Sigmoid colon (tissue), 7 donors: ENCODE results near the gene SRF. TPM values are rescaled to one million over a fixed set of nuclear protein-coding genes. Genes with fewer than 3 reads are reported as not detected.

Source experiments
- DNase-seq: peaks from one replicate; pipeline ENCODE4 v3.0.0-alpha.2; 2019
- H3K27ac ChIP-seq, 4 donors: fragments of 200-600 bp; sonication (generic); one replicate each; pipeline ENCODE4 v1.5.1; 2016 to 2019; ENCODE audit warnings: mild to moderate bottlenecking in 1 of 4
- H3K27me3 ChIP-seq, 3 donors: fragments of 200-600 bp; sonication (generic); one replicate each; pipeline ENCODE4 v1.5.1; 2019; ENCODE audit warnings: mild to moderate bottlenecking in 1 of 3
- H3K36me3 ChIP-seq, 4 donors: fragments of 200-600 bp; sonication (generic); one replicate each; pipeline ENCODE4 v1.5.1; 2016 to 2019
- H3K4me1 ChIP-seq, 4 donors: fragments of 200-600 bp; sonication (generic); one replicate each; pipeline ENCODE4 v1.5.1; 2017 to 2019
- H3K4me3 ChIP-seq, 4 donors: fragments of 200-600 bp; sonication (generic); one replicate each; pipeline ENCODE4 v1.5.1; 2017 to 2019; ENCODE audit warnings: mild to moderate bottlenecking in 2 of 4, moderate library complexity in 1 of 4
- H3K9me3 ChIP-seq, 4 donors: fragments of 200-600 bp in 3 of 4; sonication (generic) in 3 of 4; one replicate each; pipeline versions ENCODE4 v1.5.1 to v1.6.1; 2013 to 2019
- CTCF ChIP-seq, 4 experiments: fragments of 450-650 bp in 3 of 4; fragments of 200-600 bp in 1 of 4; IDR thresholded peaks; one replicate each; pipeline ENCODE4 v1.5.1; 2016 to 2019; ENCODE audit warnings: antibody characterized with exemption in 4 of 4, mild to moderate bottlenecking in 3 of 4, moderate library complexity in 2 of 4
- EP300 ChIP-seq, 4 donors: sonication (generic); formaldehyde crosslinking; IDR thresholded peaks; one replicate each; pipeline ENCODE4 v1.6.1; 2017; ENCODE audit warnings: antibody characterized with exemption in 4 of 4
- POLR2A ChIP-seq, 2 donors: fragments of 450-650 bp; IDR thresholded peaks; one replicate each; pipeline ENCODE4 v1.6.1; 2016; ENCODE audit warnings: antibody characterized with exemption in 2 of 2, mild to moderate bottlenecking in 2 of 2, moderate library complexity in 2 of 2
- POLR2AphosphoS5 ChIP-seq, 4 donors: sonication (generic); formaldehyde crosslinking; IDR thresholded peaks; one replicate each; pipeline ENCODE4 v1.6.1; 2017; ENCODE audit warnings: antibody characterized with exemption in 4 of 4
- WGBS, 2 donors: extraction: QIAGEN DNeasy Blood & Tissue Kit; methylation state at CpG; one replicate each; pipeline ENCODE4 v1.1.7; 2013; 5-methylcytosine and 5-hydroxymethylcytosine counted together
- intact Hi-C: fragments of 100-400 bp; cut with DNase I; formaldehyde crosslinking; loops from one replicate; pipeline ENCODE4 v1.15.1; 2023
- polyA plus RNA-seq, 3 donors: library from polyadenylated mRNA; stranded (reverse); fragments of 200-250 nt; gene quantifications; one replicate each; pipeline ENCODE4 v1.2.3, GENCODE V29; 2013
- total RNA-seq, 4 donors: library from RNA; depleted of rRNA; stranded (reverse); fragments of >200 nt; gene quantifications; one replicate each; pipeline ENCODE4 v1.1.0, GENCODE V29; 2016
- donor health status: healthy with polysubstance abuse.
- donor health status: Bipolar disorder and iron deficiency.
- donor health status: healthy.

Gene SRF
- total and polyA plus RNA-seq, 7 donors: 12.6 to 96.9 (median 64.2) TPM

- TF ChIP-seq POLR2A (IDR thresholded peaks at IDR 0.05) (no peak), EP300 (IDR thresholded peaks at IDR 0.05) (no peak)
- peaks cover 0 to 53% (median 7%) of the 10 kb centered on the region in 4 donors for H3K36me3 ChIP-seq
- no peaks in the 10 kb centered on the region for H3K9me3 ChIP-seq
- peak; percentile 53 for DNase-seq
- intact Hi-C loops: no loop called here
- 88 to 91% methylated on average over 14 of the region's 14 CpGs for WGBS, 2 donors
- peaks cover 0 to 4% (median under 1%) of the 10 kb centered on the region in 4 donors for H3K4me1 ChIP-seq
- H3K27me3 ChIP-seq: no peaks in the 10 kb centered on the region
- H3K27ac ChIP-seq: no peak overlapping the region
- H3K4me3 ChIP-seq: no peak overlapping the region
These were observed 52.1 kb downstream of the SRF start for GRCh38 chr6:43223175-43223574.

GRCh38 chr6:43226192-43226851 is 55.3 kb downstream of the SRF start:
- peak; percentile 48 for DNase-seq
- H3K27me3 ChIP-seq: no peaks in the 10 kb centered on the region
- no peak overlapping the region for H3K4me3 ChIP-seq
- peaks cover 0 to 25% (median 7%) of the 10 kb centered on the region in 4 donors for H3K36me3 ChIP-seq
- intact Hi-C loops: loop anchor here (5.0 kb wide), 1 partner anchor 281 kb away; no protein-coding TSS in a partner anchor
- 90 to 92% methylated on average over 11 of the region's 11 CpGs for WGBS, 2 donors
- no peaks in the 10 kb centered on the region for H3K9me3 ChIP-seq
- H3K4me1 ChIP-seq: peaks cover 0 to 15% (median 11%) of the 10 kb centered on the region in 4 donors
- H3K27ac ChIP-seq: no peak overlapping the region
- no peak for TF ChIP-seq EP300 (IDR thresholded peaks at IDR 0.05)
- no peak for TF ChIP-seq POLR2A (IDR thresholded peaks at IDR 0.05)
- TF ChIP-seq CTCF (IDR thresholded peaks at IDR 0.05): no peak
- no peak for TF ChIP-seq POLR2AphosphoS5 (IDR thresholded peaks at IDR 0.05)

GRCh38 chr6:43228951-43229802 is 58.1 kb downstream of the SRF start, which contains the start of gene DNPH1:
Gene DNPH1 (minus strand): TSS chr6:43229481. CDS start chr6:43229456, 25 bp downstream.
- 2 to 4% methylated on average over 82 of the region's 82 CpGs for WGBS, 2 donors
- TF ChIP-seq CTCF (IDR thresholded peaks at IDR 0.05): peak; percentile 14 to 95 (median 54)
- peak in 2 of 4 donors; percentile 5 to 43 for TF ChIP-seq POLR2AphosphoS5 (IDR thresholded peaks at IDR 0.05)
- no peak for TF ChIP-seq POLR2A (IDR thresholded peaks at IDR 0.05)
- peak; percentile 85 for DNase-seq

GRCh38 chr6:43229803-43230620 is 58.9 kb downstream of the SRF start:
- peak overlapping the region in 3 of 4 donors; percentile 70 to 75 (median 73) for H3K4me3 ChIP-seq
- DNase-seq: peak; percentile 52
- H3K4me1 ChIP-seq: peaks cover 0 to 15% (median 11%) of the 10 kb centered on the region in 4 donors
- intact Hi-C loops: loop anchor here (5.0 kb wide), 1 partner anchor 277 kb away; no protein-coding TSS in a partner anchor
- no peaks in the 10 kb centered on the region for H3K27me3 ChIP-seq
- 73 to 79% methylated on average over 17 of the region's 17 CpGs for WGBS, 2 donors
- no peaks in the 10 kb centered on the region for H3K9me3 ChIP-seq
- H3K27ac ChIP-seq: peak overlapping the region in 3 of 4 donors; percentile 70 to 78 (median 76)
- H3K36me3 ChIP-seq: no peaks in the 10 kb centered on the region
- no peak for TF ChIP-seq POLR2AphosphoS5 (IDR thresholded peaks at IDR 0.05)
- TF ChIP-seq CTCF (IDR thresholded peaks at IDR 0.05): no peak
- TF ChIP-seq POLR2A (IDR thresholded peaks at IDR 0.05): no peak
- TF ChIP-seq EP300 (IDR thresholded peaks at IDR 0.05): no peak

More at GRCh38 chr6:43228951-43229802, 58.1 kb downstream of the SRF start, which contains the start of gene DNPH1:
- H3K27me3 ChIP-seq: no peaks in the 10 kb centered on the region
- H3K4me1 ChIP-seq: peaks cover 0 to 15% (median 11%) of the 10 kb centered on the region in 4 donors
- H3K4me3 ChIP-seq: peak within 1 kb of the TSS; percentile 39 to 75 (median 72)
- peak within 1 kb of the TSS; percentile 61 to 78 (median 73) for H3K27ac ChIP-seq
- no peaks in the 10 kb centered on the region for H3K9me3 ChIP-seq
- intact Hi-C loops: loop anchor here (5.0 kb wide), 1 partner anchor 278 kb away; no protein-coding TSS in a partner anchor
- H3K36me3 ChIP-seq: peaks cover 0 to 2% (median under 1%) of the 10 kb centered on the region in 4 donors
